HepG2 (cell line): Measurements from ENCODE around the gene DEPDC1B. TPM values are rescaled to one million over a fixed set of nuclear protein-coding genes. Genes with fewer than 3 reads are reported as not detected.

ENCODE experiments used
- ATAC-seq: fragments of 200-7000 bp; cut with Tn5 transposase; 3 replicates; pipeline ENCODE4 v1.9.1; 2020; ENCODE audit warnings: mild to moderate bottlenecking, moderate library complexity
- BruUV-seq: library from RNA; stranded (reverse); fragments of 400-500 nt; replicated peaks from 2 replicates; lab custom pipeline; 2021; lab: Mats Ljungman, UMichigan
- CTCF ChIA-PET: fragments of 300-600 bp; formaldehyde crosslinking; extraction: SDS; loops from one replicate; lab custom pipeline; 2021; ENCODE audit warnings: low total read pairs, inconsistent platforms, low intra/inter-chr PET ratio; lab: Yijun Ruan, JAX
- POLR2A ChIA-PET: fragments of 350-600 bp; sonication (Branson Sonifier 250); formaldehyde crosslinking; loops from one replicate; lab custom pipeline; 2020; ENCODE audit warnings: antibody characterized with exemption, inconsistent platforms; lab: Yijun Ruan, JAX
- DNase-seq: peaks from one replicate; pipeline ENCODE4 v3.0.0-alpha.2; 2015; ENCODE audit warnings: low spot score
- FAIRE-seq: peaks from 3 replicates; lab custom pipeline; 2011; peaks lifted over from hg19 to GRCh38; lab: Jason Lieb, UNC
- H2AFZ ChIP-seq: one replicate; pipeline ENCODE4 v1.6.1; 2011; ENCODE audit warnings: low read length, inconsistent platforms
- H3K27ac ChIP-seq: fragments of 300-600 bp; 3 replicates; pipeline ENCODE4 v1.8.0; 2011; ENCODE audit warnings: mixed run types, mild to moderate bottlenecking, mixed read lengths, low read length, inconsistent platforms; ENCODE audit not compliant: insufficient read depth; ENCODE audit errors: extremely low read length
- H3K27me3 ChIP-seq, 2 experiments: fragments of 200-600 bp in 1 of 2; 2 replicates in 1 of 2; 3 replicates in 1 of 2; pipeline versions ENCODE4 v1.6.0 to v1.8.0; 2011; ENCODE audit warnings: low read length in 2 of 2, mild to moderate bottlenecking in 2 of 2, moderate library complexity in 2 of 2, inconsistent platforms in 1 of 2; ENCODE audit not compliant: insufficient read depth in 2 of 2, control insufficient read depth in 1 of 2
- H3K36me3 ChIP-seq, 2 experiments: fragments of 200-600 bp in 1 of 2; replicated peaks in 1 of 2; 2 replicates in 1 of 2; 3 replicates in 1 of 2; pipeline versions ENCODE4 v1.5.1 to v1.8.0; 2011; ENCODE audit warnings: low read length in 2 of 2, inconsistent platforms in 1 of 2; ENCODE audit not compliant: insufficient read depth in 2 of 2, control insufficient read depth in 1 of 2
- H3K4me1 ChIP-seq: 2 replicates; pipeline ENCODE4 v1.5.1; 2012; ENCODE audit warnings: low read length, inconsistent platforms; ENCODE audit not compliant: insufficient read depth
- H3K4me2 ChIP-seq: 2 replicates; pipeline ENCODE4 v1.6.0; 2011; ENCODE audit warnings: low read depth, low read length, inconsistent platforms
- H3K4me3 ChIP-seq, 3 experiments: fragments of 200-600 bp in 1 of 3; sonication (generic), shearing (Covaris generic) in 1 of 3; replicated peaks in 1 of 3; 2 replicates each; pipeline ENCODE4 v1.5.1; 2011 to 2016; ENCODE audit warnings: low read length in 3 of 3, inconsistent platforms in 2 of 3, low read depth in 2 of 3, mild to moderate bottlenecking in 2 of 3, control low read depth in 1 of 3, mixed read lengths in 1 of 3; ENCODE audit not compliant: insufficient read depth in 1 of 3
- H3K79me2 ChIP-seq: one replicate; pipeline ENCODE4 v1.6.1; 2011; ENCODE audit warnings: low read length, inconsistent platforms; ENCODE audit not compliant: insufficient read depth
- H3K9ac ChIP-seq: 2 replicates; pipeline ENCODE4 v1.6.0; 2011; ENCODE audit warnings: mild to moderate bottlenecking, low read depth, low read length, inconsistent platforms; ENCODE audit not compliant: insufficient read depth
- H3K9me3 ChIP-seq: 2 replicates; pipeline ENCODE4 v1.5.1; 2012; ENCODE audit warnings: mild to moderate bottlenecking, low read length
- H4K20me1 ChIP-seq: 2 replicates; pipeline ENCODE4 v1.6.0; 2011; ENCODE audit warnings: inconsistent platforms, mild to moderate bottlenecking, low read length, moderate library complexity; ENCODE audit not compliant: insufficient read depth
- CTCF ChIP-seq: sonication (generic); formaldehyde crosslinking; IDR thresholded peaks from 2 replicates; pipeline ENCODE4 v1.5.0; 2020; ENCODE audit warnings: mild to moderate bottlenecking, missing genetic modification reagents, moderate library complexity
- HNF1A ChIP-seq, 2 experiments: sonication (generic) in 1 of 2; formaldehyde crosslinking in 1 of 2; IDR thresholded peaks; 2 replicates each; pipeline versions ENCODE4 v1.4.0 to v1.6.1; 2016 to 2020; ENCODE audit warnings: borderline replicate concordance in 1 of 2, low read depth in 1 of 2, mild to moderate bottlenecking in 1 of 2, missing genetic modification reagents in 1 of 2
- HOXA7 ChIP-seq: sonication (generic); formaldehyde crosslinking; IDR thresholded peaks from 2 replicates; pipeline ENCODE4 v1.8.1; 2022; ENCODE audit warnings: mild to moderate bottlenecking, missing genetic modification reagents, moderate library complexity
- KDM3A ChIP-seq: IDR thresholded peaks from 2 replicates; pipeline ENCODE4 v1.6.1; 2018; ENCODE audit warnings: low read depth, missing compliant biosample characterization
- KDM5B ChIP-seq: sonication (generic); formaldehyde crosslinking; IDR thresholded peaks from 2 replicates; pipeline ENCODE4 v1.4.0; 2020; ENCODE audit warnings: missing genetic modification reagents, mild to moderate bottlenecking, borderline replicate concordance
- MAZ ChIP-seq, 2 experiments: sonication (generic) in 1 of 2; formaldehyde crosslinking in 1 of 2; IDR thresholded peaks; 2 replicates each; pipeline versions ENCODE4 v1.5.0 to v1.6.1; 2012 to 2020; ENCODE audit warnings: low read depth in 2 of 2, mild to moderate bottlenecking in 2 of 2, borderline replicate concordance in 1 of 2, improper control_type of control experiment in 1 of 2, low read length in 1 of 2, missing genetic modification reagents in 1 of 2, moderate library complexity in 1 of 2
- NFRKB ChIP-seq: fragments of 450-650 bp; IDR thresholded peaks from 2 replicates; pipeline ENCODE4 v1.6.1; 2017
- PAX8 ChIP-seq: sonication (generic); formaldehyde crosslinking; IDR thresholded peaks from 2 replicates; pipeline ENCODE4 v1.8.0; 2022; ENCODE audit warnings: mild to moderate bottlenecking, missing genetic modification reagents, borderline replicate concordance
- RXRA ChIP-seq: sonication (generic); formaldehyde crosslinking; IDR thresholded peaks from 2 replicates; pipeline ENCODE4 v1.5.1; 2020; ENCODE audit warnings: missing genetic modification reagents
- SMC3 ChIP-seq: IDR thresholded peaks from 2 replicates; pipeline ENCODE4 v1.6.1; 2011; ENCODE audit warnings: low read length, improper control_type of control experiment
- SRF ChIP-seq: IDR thresholded peaks from 2 replicates; pipeline ENCODE4 v1.6.1; 2011; ENCODE audit warnings: mild to moderate bottlenecking, low read depth, low read length, moderate library complexity
- TCF12 ChIP-seq, 2 experiments: fragments of 450-650 bp in 1 of 2; sonication (generic) in 1 of 2; formaldehyde crosslinking in 1 of 2; IDR thresholded peaks; 2 replicates each; pipeline versions ENCODE4 v1.6.1 to v1.8.0; 2017 to 2022; ENCODE audit warnings: antibody characterized with exemption in 1 of 2, mild to moderate bottlenecking in 1 of 2, missing genetic modification reagents in 1 of 2, moderate library complexity in 1 of 2
- ZBTB46 ChIP-seq: sonication (generic); formaldehyde crosslinking; IDR thresholded peaks from 2 replicates; pipeline ENCODE4 v1.4.0; 2020; ENCODE audit warnings: mild to moderate bottlenecking, missing genetic modification reagents, borderline replicate concordance
- ZC3H4 ChIP-seq: sonication (generic); formaldehyde crosslinking; IDR thresholded peaks from 2 replicates; pipeline ENCODE4 v1.4.0; 2020; ENCODE audit warnings: missing genetic modification reagents, borderline replicate concordance
- ZSCAN9 ChIP-seq: IDR thresholded peaks from 2 replicates; pipeline ENCODE4 v1.6.1; 2016; ENCODE audit warnings: borderline replicate concordance
- whole genome bisulfite sequencing: methylation state at CpG from one replicate; pipeline ENCODE4 v1.1.6; 2017; ENCODE audit warnings: low lambda C conversion rate; 5-methylcytosine and 5-hydroxymethylcytosine counted together
- in situ Hi-C: cut with HindIII; loops from 2 replicates; pipeline ENCODE4 v1.10.0; 2017; ENCODE audit warnings: low pct_unique_long_range_greater_than_20kb; ENCODE audit not compliant: extremely low pct_ligation_motif_present
- intact Hi-C: fragments of 100-400 bp; cut with micrococcal nuclease; formaldehyde crosslinking; loops from one replicate; pipeline ENCODE4 v1.10.0; 2022; ENCODE audit not compliant: unreplicated experiment
- polyA plus RNA-seq, 8 experiments: library from polyadenylated mRNA; depleted of rRNA in 3 of 8; stranded (reverse) in 7 of 8; unstranded in 1 of 8; fragments of >200 nt; fragmentation: Illumina TruSeq in 4 of 8; extraction: Trizol in 4 of 8; gene quantifications; 2 replicates each; pipeline versions ENCODE4 v1.2.1 to v1.2.3, GENCODE V29; 2011 to 2016; ENCODE audit warnings: low read depth in 4 of 8, missing spikeins in 1 of 8, mixed read lengths in 1 of 8; ENCODE audit not compliant: insufficient read depth in 1 of 8
- total RNA-seq, 5 experiments: library from RNA; depleted of rRNA; stranded (reverse); fragments of >200 nt; fragmentation: Illumina TruSeq; extraction: Trizol; gene quantifications; 2 replicates each; pipeline ENCODE4 v1.2.3, GENCODE V29; 2016; ENCODE audit warnings: low read depth in 1 of 5

The DEPDC1B gene
- total and polyA plus RNA-seq, 2 of the 13 experiments (the other 11 are each of a cell fraction or from before 2014, with no cell fraction given), result 29.5 to 51.3 TPM

- in situ Hi-C loops, result loop anchor here (25.0 kb wide), 1 partner anchor 1210 kb away; no protein-coding TSS in a partner anchor
- Histone ChIP-seq H3K27ac (no peak overlapping the region), H2AFZ (no peak overlapping the region), H3K4me2 (no peak overlapping the region), H3K79me2 (no peaks in the 10 kb centered on the region), H3K9ac (no peak overlapping the region), H3K9me3 (no peaks in the 10 kb centered on the region), H4K20me1 (no peaks in the 10 kb centered on the region), H3K4me3 (no peak overlapping the region), H3K4me1 (no peaks in the 10 kb centered on the region), H3K36me3 (peaks cover 3 to 54% of the 10 kb centered on the region in 2 experiments; a peak in 4 of 5 replicates), H3K27me3 (no peaks in the 10 kb centered on the region)
- FAIRE-seq (no peak), ATAC-seq (no peak), DNase-seq (no peak)
- ChIA-PET POLR2A (no interaction called here), CTCF (no interaction called here)
- intact Hi-C loops, result no loop called here
- BruUV-seq, result no TSS peak
- 96% methylated on average over 3 of the region's 3 CpGs for WGBS
- TF ChIP-seq RXRA (CRISPR knock-in tag) (no peak), ZBTB46 (no peak), KDM5B (CRISPR knock-in tag) (no peak), TCF12 (IDR thresholded peaks at IDR 0.05) (no peak), TCF12 (CRISPR knock-in tag; IDR thresholded peaks at IDR 0.05) (no peak), SMC3 (no peak), NFRKB (no peak), MAZ (IDR thresholded peaks at IDR 0.05; ENCODE audit: borderline replicate concordance, low read depth, low read length) (no peak), MAZ (CRISPR knock-in tag; IDR thresholded peaks at IDR 0.05; ENCODE audit: low read depth) (no peak), CTCF (CRISPR knock-in tag) (no peak), ZC3H4 (no peak), PAX8 (CRISPR knock-in tag) (no peak), HOXA7 (no peak), HNF1A (IDR thresholded peaks at IDR 0.05; ENCODE audit: low read depth) (no peak), HNF1A (CRISPR knock-in tag; IDR thresholded peaks at IDR 0.05; ENCODE audit: borderline replicate concordance) (no peak), SRF (no peak), KDM3A (CRISPR knock-in tag) (no peak), ZSCAN9 (CRISPR knock-in tag) (no peak)
These were observed 102.2 kb downstream of the DEPDC1B start for GRCh38 chr5:60597572-60598320.
